B cell (primary cell): ENCODE data around the gene ZNHIT1. TPM values are rescaled to one million over a fixed set of nuclear protein-coding genes. Genes with fewer than 3 reads are reported as not detected.

Source experiments
- ATAC-seq: fragments of 200-7000 bp; cut with Tn5 transposase; one replicate; pipeline ENCODE4 v1.10.0; 2021; ENCODE audit warnings: low read depth, mild to moderate bottlenecking, moderate number of reproducible peaks, moderate library complexity
- CTCF ChIA-PET: fragments of 350-600 bp; sonication (Branson Sonifier 250); formaldehyde crosslinking; loops from one replicate; lab custom pipeline; 2021; ENCODE audit warnings: antibody characterized with exemption, inconsistent platforms; lab: Charles Lee
- POLR2A ChIA-PET: fragments of 350-600 bp; sonication (Branson Sonifier 250); formaldehyde crosslinking; loops from one replicate; lab custom pipeline; 2021; ENCODE audit warnings: antibody characterized with exemption; lab: Charles Lee
- DNase-seq: peaks from one replicate; pipeline ENCODE4 v3.0.0; 2013
- H2AFZ ChIP-seq: 2 replicates; pipeline ENCODE4 v1.6.1; 2012; ENCODE audit warnings: mild to moderate bottlenecking, low read depth, low read length; ENCODE audit not compliant: insufficient read depth, poor library complexity, severe bottlenecking
- H3K27ac ChIP-seq, 2 donors: 1 replicate in 1 of 2; 2 replicates in 1 of 2; pipeline ENCODE4 v1.5.1; 2012 to 2013; ENCODE audit warnings: low read length in 2 of 2, mild to moderate bottlenecking in 2 of 2, moderate library complexity in 1 of 2
- H3K27me3 ChIP-seq, 4 experiments: fragments of 200-600 bp in 1 of 4; sonication (generic) in 1 of 4; replicated peaks in 1 of 4; 1 replicate in 2 of 4; 2 replicates in 2 of 4; pipeline versions ENCODE4 v1.6.1 to v1.7.0; 2013 to 2016; ENCODE audit warnings: low read length in 3 of 4, mild to moderate bottlenecking in 2 of 4, mixed read lengths in 1 of 4, moderate library complexity in 1 of 4; ENCODE audit not compliant: insufficient read depth in 4 of 4, control insufficient read depth in 3 of 4; ENCODE audit errors: control extremely low read depth in 1 of 4
- H3K36me3 ChIP-seq, 2 experiments: replicated peaks in 1 of 2; 1 replicate in 1 of 2; 2 replicates in 1 of 2; pipeline versions ENCODE4 v1.6.1 to v1.7.1; 2013; ENCODE audit warnings: low read length in 1 of 2; ENCODE audit not compliant: insufficient read depth in 2 of 2, control insufficient read depth in 1 of 2; ENCODE audit errors: control extremely low read depth in 1 of 2, extremely low read depth in 1 of 2
- H3K4me1 ChIP-seq, 2 donors: fragments of 200-600 bp in 1 of 2; sonication (generic) in 1 of 2; 1 replicate in 1 of 2; 2 replicates in 1 of 2; pipeline versions ENCODE4 v1.5.1 to v1.6.1; 2013 to 2017; ENCODE audit warnings: low read length in 2 of 2; ENCODE audit not compliant: control insufficient read depth in 2 of 2, insufficient read depth in 2 of 2
- H3K4me2 ChIP-seq: replicated peaks from 2 replicates; pipeline ENCODE3; 2012; ENCODE audit warnings: mild to moderate bottlenecking, low read depth, low read length; ENCODE audit not compliant: poor library complexity, severe bottlenecking
- H3K4me3 ChIP-seq, 5 experiments: fragments of 200-600 bp in 1 of 5; sonication (generic) in 1 of 5; 1 replicate in 3 of 5; 2 replicates in 2 of 5; pipeline versions ENCODE4 v1.5.1 to v1.7.0; 2011 to 2016; ENCODE audit warnings: low read length in 4 of 5, mild to moderate bottlenecking in 4 of 5, low read depth in 2 of 5, control low read depth in 1 of 5, moderate library complexity in 1 of 5; ENCODE audit not compliant: insufficient read depth in 1 of 5; ENCODE audit errors: control extremely low read depth in 1 of 5, extremely low read depth in 1 of 5
- H3K79me2 ChIP-seq: fragments of 200-600 bp; sonication (generic); one replicate; pipeline ENCODE4 v1.6.0; 2016; ENCODE audit warnings: low read length; ENCODE audit not compliant: control insufficient read depth, insufficient read depth
- H3K9ac ChIP-seq: fragments of 200-600 bp; sonication (generic); 2 replicates; pipeline ENCODE4 v1.6.1; 2017; ENCODE audit warnings: mild to moderate bottlenecking, low read length, moderate library complexity
- H3K9me3 ChIP-seq, 3 donors: one replicate each; pipeline versions ENCODE4 v1.6.1 to v1.7.1; 2013; ENCODE audit warnings: low read length in 2 of 3; ENCODE audit not compliant: control insufficient read depth in 2 of 3, insufficient read depth in 1 of 3; ENCODE audit errors: control extremely low read depth in 1 of 3
- H4K20me1 ChIP-seq: 2 replicates; pipeline ENCODE4 v1.6.0; 2012; ENCODE audit warnings: mild to moderate bottlenecking, low read length; ENCODE audit not compliant: insufficient read depth, control insufficient read depth, poor library complexity, severe bottlenecking
- H3K27ac Mint-ChIP-seq: one replicate; pipeline ENCODE4 v1.8.0; 2021; ENCODE audit warnings: mixed read lengths
- H3K27me3 Mint-ChIP-seq: one replicate; pipeline ENCODE4 v1.8.0; 2021; ENCODE audit warnings: mixed read lengths
- H3K4me1 Mint-ChIP-seq: one replicate; pipeline ENCODE4 v1.8.0; 2021; ENCODE audit warnings: mixed read lengths
- H3K4me3 Mint-ChIP-seq: one replicate; pipeline ENCODE4 v1.8.0; 2021; ENCODE audit warnings: mixed read lengths
- H3K9me3 Mint-ChIP-seq: one replicate; pipeline ENCODE4 v1.8.0; 2022; ENCODE audit warnings: mixed read lengths; ENCODE audit not compliant: insufficient read depth
- EZH2 ChIP-seq: IDR thresholded peaks from 2 replicates; pipeline ENCODE4 v1.6.1; 2012; ENCODE audit warnings: borderline replicate concordance, low read depth, mild to moderate bottlenecking, moderate library complexity, low read length; ENCODE audit not compliant: insufficient read depth, poor library complexity, severe bottlenecking
- WGBS: methylation state at CpG from one replicate; pipeline ENCODE4 v1.1.5; 2013; ENCODE audit warnings: missing lambda C conversion rate; ENCODE audit not compliant: insufficient coverage; 5-methylcytosine and 5-hydroxymethylcytosine counted together
- intact Hi-C: fragments of 100-400 bp; cut with micrococcal nuclease; formaldehyde crosslinking; loops from one replicate; pipeline ENCODE4 v1.10.0; 2022
- polyA plus RNA-seq: library from polyadenylated mRNA; depleted of rRNA; stranded (reverse); fragments of >200 nt; gene quantifications from 2 replicates; pipeline ENCODE4 v1.2.3, GENCODE V29; 2012
- total RNA-seq, 2 donors: library from RNA; stranded (reverse); fragments of 120-200 nt in 1 of 2; gene quantifications; 1 replicate in 1 of 2; 2 replicates in 1 of 2; pipeline versions ENCODE4 v1.2.3 to v1.2.4, GENCODE V29; 2013 to 2022
- TF ChIP-seq, protein P1 (sequence below): fragments of 200-600 bp; IDR thresholded peaks from one replicate; pipeline ENCODE4 v1.8.0; 2022; ENCODE audit warnings: antibody characterized with exemption, mild to moderate bottlenecking

ZNHIT1 gene
- total and polyA plus RNA-seq, 2 donors (not counting 1 experiment from before 2014, with no cell fraction given), result 28.5 to 37.3 TPM

DNA sequence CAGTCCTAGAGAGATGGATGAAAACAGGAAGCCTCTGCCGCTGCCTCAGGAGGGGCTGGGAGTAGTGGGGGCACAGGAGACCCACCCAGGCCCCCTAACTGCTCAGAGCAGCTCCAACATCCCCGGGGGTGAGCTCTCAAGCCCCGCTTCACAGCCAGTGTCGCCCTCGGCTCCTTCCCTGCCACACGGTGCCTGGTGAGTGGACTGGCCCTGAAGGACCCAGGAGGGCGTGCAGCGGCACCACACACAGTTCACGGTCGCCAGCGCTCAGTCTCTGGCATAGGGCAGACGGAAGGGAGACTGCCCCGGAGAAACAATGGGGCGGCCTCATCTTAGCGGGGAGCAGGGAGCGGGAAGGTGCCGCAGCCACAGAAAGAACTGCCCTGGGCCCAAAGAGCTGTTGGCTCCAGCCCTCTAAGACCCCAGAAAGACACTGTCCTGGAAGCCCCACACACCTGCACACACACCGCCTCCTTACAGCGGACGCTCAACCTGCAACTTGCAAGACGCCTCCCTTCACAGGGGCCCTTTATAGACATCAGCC lies 18.4 kb downstream of the ZNHIT1 start:
- no peak overlapping the region for H2AFZ ChIP-seq
- intact Hi-C loops, result no loop called here
- Mint-ChIP-seq H3K9me3 (no peaks in the 10 kb centered on the region), H3K4me3 (no peak overlapping the region), H3K27ac (no peak overlapping the region), H3K27me3 (no peaks in the 10 kb centered on the region), H3K4me1 (peaks cover 4% of the 10 kb centered on the region)
- peaks cover 54% of the 10 kb centered on the region for H4K20me1 ChIP-seq
- H3K27ac ChIP-seq, result no peak overlapping the region
- H3K4me1 ChIP-seq, result peaks cover 0 to 6% of the 10 kb centered on the region in 2 donors
- H3K4me3 ChIP-seq, result no peak overlapping the region
- DNase-seq, result no peak
- ChIA-PET CTCF (interaction anchor here (0.6 to 1.0 kb wide), 3 partner anchors 44 to 113 kb away, joined by 3 to 5 read pairs (median 4); no protein-coding TSS in a partner anchor), POLR2A (no interaction called here)
- H3K4me2 ChIP-seq, result no peak overlapping the region
- H3K9me3 ChIP-seq, result no peaks in the 10 kb centered on the region
- ATAC-seq, result no peak
- WGBS, result 45% methylated on average over 18 of the region's 21 CpGs
- no peaks in the 10 kb centered on the region for H3K27me3 ChIP-seq
- H3K9ac ChIP-seq, result no peak overlapping the region
- H3K36me3 ChIP-seq, result peaks cover 0 to 19% of the 10 kb centered on the region in 2 experiments
- peaks cover 27% of the 10 kb centered on the region for H3K79me2 ChIP-seq
- TF ChIP-seq, protein P1, sequence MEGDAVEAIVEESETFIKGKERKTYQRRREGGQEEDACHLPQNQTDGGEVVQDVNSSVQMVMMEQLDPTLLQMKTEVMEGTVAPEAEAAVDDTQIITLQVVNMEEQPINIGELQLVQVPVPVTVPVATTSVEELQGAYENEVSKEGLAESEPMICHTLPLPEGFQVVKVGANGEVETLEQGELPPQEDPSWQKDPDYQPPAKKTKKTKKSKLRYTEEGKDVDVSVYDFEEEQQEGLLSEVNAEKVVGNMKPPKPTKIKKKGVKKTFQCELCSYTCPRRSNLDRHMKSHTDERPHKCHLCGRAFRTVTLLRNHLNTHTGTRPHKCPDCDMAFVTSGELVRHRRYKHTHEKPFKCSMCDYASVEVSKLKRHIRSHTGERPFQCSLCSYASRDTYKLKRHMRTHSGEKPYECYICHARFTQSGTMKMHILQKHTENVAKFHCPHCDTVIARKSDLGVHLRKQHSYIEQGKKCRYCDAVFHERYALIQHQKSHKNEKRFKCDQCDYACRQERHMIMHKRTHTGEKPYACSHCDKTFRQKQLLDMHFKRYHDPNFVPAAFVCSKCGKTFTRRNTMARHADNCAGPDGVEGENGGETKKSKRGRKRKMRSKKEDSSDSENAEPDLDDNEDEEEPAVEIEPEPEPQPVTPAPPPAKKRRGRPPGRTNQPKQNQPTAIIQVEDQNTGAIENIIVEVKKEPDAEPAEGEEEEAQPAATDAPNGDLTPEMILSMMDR, result no peak
- TF ChIP-seq EZH2, result no peak

DNA sequence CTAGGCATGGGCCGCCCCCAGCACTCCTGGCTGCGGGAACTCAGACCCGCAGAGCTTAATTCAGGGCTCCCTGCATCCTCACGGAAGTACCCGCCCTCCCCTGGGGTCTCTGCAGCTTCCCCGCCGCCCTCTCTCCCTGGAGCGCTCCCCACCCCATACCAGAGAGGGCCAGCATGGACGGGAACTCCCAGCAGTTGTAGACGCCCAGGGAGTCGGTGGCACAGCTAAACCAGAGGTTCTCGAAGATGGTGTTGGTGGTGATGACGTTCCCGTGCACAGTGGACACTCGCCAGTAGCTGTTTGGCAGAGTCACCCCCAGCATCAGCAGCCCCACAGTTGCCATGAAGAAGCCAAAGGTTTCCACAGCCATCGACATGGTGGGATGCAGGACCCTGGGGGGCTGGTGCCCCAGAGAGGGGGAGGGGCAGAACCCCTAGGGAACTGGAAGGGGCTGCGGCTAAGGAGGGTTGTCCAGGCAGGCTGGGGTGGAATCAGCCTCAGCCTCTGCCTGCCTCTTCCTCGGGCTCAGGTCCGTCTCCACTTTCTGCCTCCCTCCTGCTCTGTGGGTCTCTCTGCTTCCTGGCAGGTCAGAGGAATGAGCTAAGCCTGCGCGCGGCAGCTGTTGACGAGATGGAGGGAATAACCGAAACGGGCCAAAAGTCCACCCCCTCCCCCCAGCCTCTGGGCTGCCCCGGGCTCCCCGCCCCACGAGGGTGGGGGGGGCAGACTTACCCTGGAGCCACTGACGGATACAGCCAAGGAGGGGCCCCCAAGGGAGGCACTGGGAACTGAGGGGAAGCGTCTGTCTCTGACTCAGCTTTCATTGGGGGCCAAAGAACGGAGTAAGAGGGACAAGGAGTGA lies 19.5 kb downstream of the ZNHIT1 start, which contains the start of gene CLDN15:
TSS of gene CLDN15 (minus strand) at position 597 of the 862 bp plus-strand sequence. CDS start at position 376, 221 bp downstream.
- Histone ChIP-seq H4K20me1 (peaks cover 62% of the 10 kb centered on the region), H3K4me3 (no peak within 1 kb of the TSS), H3K36me3 (peaks cover 0 to 19% of the 10 kb centered on the region in 2 experiments), H3K9ac (no peak within 1 kb of the TSS), H3K27ac (no peak within 1 kb of the TSS), H3K4me2 (peak within 1 kb of the TSS; percentile 10), H3K27me3 (no peaks in the 10 kb centered on the region), H3K4me1 (peaks cover 0 to 13% of the 10 kb centered on the region in 2 donors), H3K79me2 (peaks cover 37% of the 10 kb centered on the region), H2AFZ (no peak within 1 kb of the TSS), H3K9me3 (no peaks in the 10 kb centered on the region)
- intact Hi-C loops, result no loop called here
- ChIA-PET CTCF (interaction anchor here (0.6 to 1.3 kb wide), 4 partner anchors 14 to 94 kb away, joined by 3 to 5 read pairs (median 4); no protein-coding TSS in a partner anchor), POLR2A (interaction anchor here (1.2 kb wide), 1 partner anchor 19 kb away, joined by 3 read pairs; the partner anchor contains the start of gene ZNHIT1)
- Mint-ChIP-seq H3K4me1 (peaks cover 8% of the 10 kb centered on the region), H3K27me3 (no peaks in the 10 kb centered on the region), H3K27ac (no peak within 1 kb of the TSS), H3K4me3 (no peak within 1 kb of the TSS), H3K9me3 (no peaks in the 10 kb centered on the region)
- 31% methylated on average over 26 of the region's 31 CpGs for WGBS
- no peak for TF ChIP-seq EZH2
- TF ChIP-seq, protein P1, result no peak
- DNase-seq (no peak), ATAC-seq (peak; percentile 31)
